Measurements from ENCODE around the gene E2F1. TPM values are rescaled to one million over a fixed set of nuclear protein-coding genes. Genes with fewer than 3 reads are reported as not detected.

Gene E2F1
- 3.7 TPM for total RNA-seq

GRCh38 chr20:33686100-33686983 lies at the start of gene E2F1:
Gene E2F1 (minus strand): TSS chr20:33686385. CDS start chr20:33686264, 121 bp downstream.

GRCh38 chr20:33731693-33732165 lies 45.5 kb upstream of the E2F1 start, which contains the start of gene ZNF341:
Gene ZNF341 (plus strand): TSS chr20:33731996. CDS start chr20:33732022, 26 bp downstream.

DNA sequence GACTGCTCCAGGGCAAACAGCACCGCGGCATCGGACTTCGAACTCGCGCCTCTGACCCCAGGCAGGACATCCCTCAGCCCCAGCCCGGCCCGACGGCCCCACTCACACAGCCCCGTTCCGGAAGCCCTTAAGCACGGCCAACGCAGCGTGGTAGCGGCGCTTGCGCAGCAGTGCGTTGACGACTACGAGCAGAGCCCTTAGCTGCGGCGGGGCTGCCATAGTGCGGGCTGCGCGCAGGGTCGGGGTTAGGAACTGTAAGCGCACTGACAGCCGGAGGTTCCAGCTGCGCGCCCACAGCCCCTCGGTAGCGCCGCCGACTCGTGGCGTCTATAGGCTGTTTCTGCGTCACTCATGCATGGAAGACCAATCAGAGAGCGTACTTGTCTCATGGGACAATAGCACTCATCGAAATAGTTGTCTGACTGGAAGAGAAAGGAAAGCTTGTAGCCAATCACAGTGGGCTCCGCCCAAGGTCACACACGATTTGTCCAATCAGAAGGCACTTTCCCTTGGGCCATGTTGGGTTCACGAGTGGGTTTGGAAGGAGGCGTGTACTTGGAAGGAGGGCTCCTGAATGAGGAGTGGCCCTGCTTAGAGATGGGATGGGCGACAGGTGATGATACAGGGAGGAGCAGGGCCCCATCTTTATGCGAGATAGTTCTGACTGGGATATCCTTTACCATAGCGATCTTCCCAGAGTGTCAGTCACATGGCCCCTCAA lies 34.0 kb upstream of the E2F1 start, which contains the start of gene PXMP4:
Gene PXMP4 (minus strand): TSS at position 322 of the 721 bp plus-strand sequence. CDS start 103 bp downstream, at position 219.

GRCh38 chr20:33674294-33675135 lies 11.7 kb downstream of the E2F1 start, which contains the start of gene NECAB3:
Gene NECAB3 (minus strand): TSS chr20:33674428. CDS start chr20:33674352, 76 bp downstream.

DNA sequence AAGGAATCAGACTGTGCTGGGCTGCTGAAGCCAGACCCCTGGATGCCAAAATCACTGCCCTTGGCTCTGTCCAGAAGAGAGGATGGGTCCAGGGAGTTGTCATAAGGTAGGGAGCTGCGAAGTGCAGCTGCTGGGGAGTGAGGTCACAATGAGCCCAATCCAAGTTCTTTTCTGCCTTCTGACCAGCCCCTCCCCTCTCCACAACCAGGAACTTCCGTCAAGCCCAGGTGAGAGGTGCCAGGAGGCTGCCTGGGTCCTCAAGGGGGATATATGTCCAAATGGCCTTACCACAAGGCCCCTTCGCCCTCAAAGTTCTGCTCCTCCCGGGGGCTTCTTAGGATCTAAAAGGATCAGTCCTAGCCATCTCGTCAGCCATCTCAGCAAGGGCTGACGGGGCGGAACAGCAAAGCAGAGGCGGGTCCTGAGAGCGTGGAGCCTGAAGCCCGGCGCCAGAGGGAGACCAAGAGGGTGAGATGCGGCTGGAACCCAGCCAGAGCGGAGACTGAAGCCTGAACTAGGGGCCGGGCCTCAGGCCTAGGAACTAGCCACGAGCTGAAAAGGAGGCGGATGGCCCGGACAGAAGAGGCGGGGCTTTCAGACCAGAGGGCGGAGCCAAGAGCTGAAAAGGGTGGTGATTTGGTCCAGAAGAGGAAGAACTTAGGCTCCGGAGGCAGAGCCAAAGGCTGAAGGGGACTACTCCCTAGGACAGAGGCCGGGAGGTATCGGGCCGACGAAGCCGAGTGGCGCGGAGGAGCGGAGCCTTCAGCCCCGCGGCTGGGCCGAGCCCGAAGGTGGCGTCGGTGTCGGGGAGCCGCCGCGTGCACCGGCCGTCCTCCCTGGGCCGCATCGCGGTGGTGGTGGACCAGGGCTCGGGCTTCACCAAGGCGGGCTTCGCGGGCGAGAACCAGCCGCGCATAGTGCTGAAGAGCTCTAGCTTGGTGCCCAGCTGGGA lies 19.6 kb downstream of the E2F1 start, which contains the start of gene ACTL10:
Gene ACTL10 (plus strand): TSS at position 651 of the 952 bp plus-strand sequence. CDS start 555 bp downstream, outside the sequence.

DNA sequence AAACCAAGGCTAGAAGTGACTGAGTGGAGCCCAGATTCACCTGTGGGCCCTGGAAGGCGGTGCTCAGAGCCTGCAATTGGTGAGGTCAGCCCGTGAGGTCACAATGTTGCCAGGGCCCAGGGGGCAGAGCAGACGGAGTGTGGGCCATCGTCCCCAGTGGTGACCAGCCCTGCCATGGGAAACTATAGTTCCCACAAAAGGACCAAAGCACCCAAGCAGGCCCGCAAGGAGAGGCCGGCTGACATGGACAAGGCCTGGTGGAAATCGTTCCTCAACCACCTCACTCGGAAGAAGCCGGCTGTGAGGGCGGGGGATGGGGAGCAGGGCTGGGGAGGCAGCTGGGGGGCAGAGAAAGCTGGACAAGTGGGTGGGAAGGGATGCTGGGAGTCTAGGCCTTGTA lies 24.0 kb downstream of the E2F1 start, which contains the start of gene C20orf144:
Gene C20orf144 (plus strand): TSS at position 156 of the 400 bp plus-strand sequence. CDS start 19 bp downstream, at position 175.

Other genes starting within 250 kb of the E2F1 start
- gene SNTA1, start 242.6 kb downstream of the E2F1 start, total RNA-seq: 22.1 TPM
- gene CBFA2T2, start 196.3 kb downstream of the E2F1 start, total RNA-seq: 23.5 TPM
- not detected for gene C20orf144, start 24.1 kb downstream of the E2F1 start, total RNA-seq
- 0.46 TPM for gene ACTL10, start 19.4 kb downstream of the E2F1 start, total RNA-seq
- 32.3 TPM for gene NECAB3, start 12.0 kb downstream of the E2F1 start, total RNA-seq
- 9.7 TPM for gene PXMP4, start 33.9 kb upstream of the E2F1 start, total RNA-seq
- 2.3 TPM for gene ZNF341, start 45.6 kb upstream of the E2F1 start, total RNA-seq
- 39.4 TPM for gene CHMP4B, start 125.0 kb upstream of the E2F1 start, total RNA-seq

Measured in diencephalon (tissue), 1 donor.